GM12801 (cell line): ENCODE measurements around the gene HYDIN.

Experiments
- CTCF ChIP-seq: IDR thresholded peaks from one replicate; pipeline ENCODE4 v1.5.1; 2011; ENCODE audit warnings: control low read depth; ENCODE audit not compliant: insufficient read length; ENCODE audit errors: extremely low read depth

HYDIN gene

GRCh38 chr16:71225145-71225544 is 5.4 kb downstream of the HYDIN start:
- no peak for TF ChIP-seq CTCF

- no peak for TF ChIP-seq CTCF
Observed at GRCh38 chr16:71218306-71218963, 12.1 kb downstream of the HYDIN start.

- TF ChIP-seq CTCF: no peak
Observed at GRCh38 chr16:71217506-71217905, 13.0 kb downstream of the HYDIN start.

- TF ChIP-seq CTCF: no peak
Observed at GRCh38 chr16:71216714-71217113, 13.8 kb downstream of the HYDIN start.

GRCh38 chr16:71214746-71215381 is 15.7 kb downstream of the HYDIN start:
- TF ChIP-seq CTCF: no peak

- TF ChIP-seq CTCF: no peak
Observed at GRCh38 chr16:71205482-71206131, 24.9 kb downstream of the HYDIN start.

- TF ChIP-seq CTCF: no peak
Observed at GRCh38 chr16:71203631-71204030, 26.9 kb downstream of the HYDIN start.
